ENCODE measurements around the gene VAMP3.

Gene VAMP3

GRCh38 chr1:7753641-7754040 lies 17.5 kb upstream of the VAMP3 start:
- H4K91ac ChIP-seq (ENCODE audit: low read length), result no peak overlapping the region
- no peak for DNase-seq
- peaks cover 3% of the 10 kb centered on the region for H3K4me1 ChIP-seq (ENCODE audit: control insufficient read depth, insufficient read depth, low read depth, low read length)
- no peaks in the 10 kb centered on the region for H3K9me3 ChIP-seq (ENCODE audit: control insufficient read depth, low read length)
- H3K79me1 ChIP-seq (replicated peaks; ENCODE audit: low read length, poor library complexity, severe bottlenecking), result no peaks in the 10 kb centered on the region
- no peak overlapping the region for H3K4me3 ChIP-seq (ENCODE audit: insufficient read depth in 1 of 2, low read depth in 1 of 2, low read length in 2 of 2)
- no peak overlapping the region for H2AFZ ChIP-seq (ENCODE audit: low read depth, low read length)
- H3K36me3 ChIP-seq (ENCODE audit: control insufficient read depth in 1 of 2, insufficient read depth in 2 of 2, low read depth in 1 of 2, low read length in 2 of 2), result no peaks in the 10 kb centered on the region
- no peak overlapping the region for H2BK15ac ChIP-seq (ENCODE audit: low read depth, poor library complexity, severe bottlenecking)
- H3K9ac ChIP-seq (ENCODE audit: low read length), result no peak overlapping the region
- no peak overlapping the region for H2BK12ac ChIP-seq (ENCODE audit: low read length in 2 of 2)
- H3K14ac ChIP-seq (ENCODE audit: low read length in 2 of 2), result no peak overlapping the region
- no peak overlapping the region for H3K18ac ChIP-seq (ENCODE audit: low read depth in 1 of 2, low read length in 2 of 2)
- H4K8ac ChIP-seq (ENCODE audit: low read length), result no peak overlapping the region
- peaks cover 0 to 17% of the 10 kb centered on the region in 2 experiments for H3K27me3 ChIP-seq (ENCODE audit: control insufficient read depth in 1 of 2, insufficient read depth in 1 of 2, low read length in 2 of 2)
- 83% methylated on average over 3 of the region's 3 CpGs for whole genome bisulfite sequencing
- H3K23ac ChIP-seq (ENCODE audit: low read length in 2 of 2), result no peak overlapping the region
- no peak overlapping the region for H3K4ac ChIP-seq (ENCODE audit: low read depth in 1 of 2, low read length in 2 of 2)
- H3K4me2 ChIP-seq (ENCODE audit: low read length, poor library complexity, severe bottlenecking), result no peak overlapping the region
- no peak overlapping the region for H2BK5ac ChIP-seq (ENCODE audit: low read depth, low read length, poor library complexity, severe bottlenecking)
- no peak overlapping the region for H3K27ac ChIP-seq (ENCODE audit: low read length, poor library complexity, severe bottlenecking)
- H2BK120ac ChIP-seq (ENCODE audit: low read depth, low read length), result no peak overlapping the region
- no peak overlapping the region for H2AK5ac ChIP-seq (ENCODE audit: low read length, severe bottlenecking)

GRCh38 chr1:7754234-7754633 lies 16.9 kb upstream of the VAMP3 start:
- no peak overlapping the region for H2BK12ac ChIP-seq (ENCODE audit: low read length in 2 of 2)
- WGBS, result no CpG with 5 or more reads among the region's 3 CpGs
- H4K8ac ChIP-seq (ENCODE audit: low read length), result no peak overlapping the region
- H3K79me1 ChIP-seq (replicated peaks; ENCODE audit: low read length, poor library complexity, severe bottlenecking), result no peaks in the 10 kb centered on the region
- H3K18ac ChIP-seq (ENCODE audit: low read depth in 1 of 2, low read length in 2 of 2), result no peak overlapping the region
- peaks cover 0 to 17% of the 10 kb centered on the region in 2 experiments for H3K27me3 ChIP-seq (ENCODE audit: control insufficient read depth in 1 of 2, insufficient read depth in 1 of 2, low read length in 2 of 2)
- no peaks in the 10 kb centered on the region for H3K9me3 ChIP-seq (ENCODE audit: control insufficient read depth, low read length)
- no peak overlapping the region for H2BK120ac ChIP-seq (ENCODE audit: low read depth, low read length)
- no peak overlapping the region for H3K9ac ChIP-seq (ENCODE audit: low read length)
- no peak overlapping the region for H3K27ac ChIP-seq (ENCODE audit: low read length, poor library complexity, severe bottlenecking)
- no peaks in the 10 kb centered on the region for H3K36me3 ChIP-seq (ENCODE audit: control insufficient read depth in 1 of 2, insufficient read depth in 2 of 2, low read depth in 1 of 2, low read length in 2 of 2)
- no peak overlapping the region for H3K4me3 ChIP-seq (ENCODE audit: insufficient read depth in 1 of 2, low read depth in 1 of 2, low read length in 2 of 2)
- no peak overlapping the region for H3K14ac ChIP-seq (ENCODE audit: low read length in 2 of 2)
- no peak for DNase-seq
- H2AFZ ChIP-seq (ENCODE audit: low read depth, low read length), result no peak overlapping the region
- H2BK5ac ChIP-seq (ENCODE audit: low read depth, low read length, poor library complexity, severe bottlenecking), result no peak overlapping the region
- H2AK5ac ChIP-seq (ENCODE audit: low read length, severe bottlenecking), result no peak overlapping the region
- no peak overlapping the region for H4K91ac ChIP-seq (ENCODE audit: low read length)
- H3K4me1 ChIP-seq (ENCODE audit: control insufficient read depth, insufficient read depth, low read depth, low read length), result peaks cover 3% of the 10 kb centered on the region
- H3K4me2 ChIP-seq (ENCODE audit: low read length, poor library complexity, severe bottlenecking), result no peak overlapping the region
- H3K23ac ChIP-seq (ENCODE audit: low read length in 2 of 2), result no peak overlapping the region
- no peak overlapping the region for H2BK15ac ChIP-seq (ENCODE audit: low read depth, poor library complexity, severe bottlenecking)
- H3K4ac ChIP-seq (ENCODE audit: low read depth in 1 of 2, low read length in 2 of 2), result no peak overlapping the region

- H3K4me2 ChIP-seq (ENCODE audit: low read length, poor library complexity, severe bottlenecking), result no peak overlapping the region
- no peak overlapping the region for H2BK15ac ChIP-seq (ENCODE audit: low read depth, poor library complexity, severe bottlenecking)
- no peak overlapping the region for H2BK120ac ChIP-seq (ENCODE audit: low read depth, low read length)
- no peak overlapping the region for H3K4ac ChIP-seq (ENCODE audit: low read depth in 1 of 2, low read length in 2 of 2)
- peaks cover 0 to 14% of the 10 kb centered on the region in 2 experiments for H3K27me3 ChIP-seq (ENCODE audit: control insufficient read depth in 1 of 2, insufficient read depth in 1 of 2, low read length in 2 of 2)
- WGBS, result no CpG with 5 or more reads among the region's 1 CpG
- H3K36me3 ChIP-seq (ENCODE audit: control insufficient read depth in 1 of 2, insufficient read depth in 2 of 2, low read depth in 1 of 2, low read length in 2 of 2), result no peaks in the 10 kb centered on the region
- no peak overlapping the region for H3K14ac ChIP-seq (ENCODE audit: low read length in 2 of 2)
- no peak overlapping the region for H2AK5ac ChIP-seq (ENCODE audit: low read length, severe bottlenecking)
- no peak overlapping the region for H2BK12ac ChIP-seq (ENCODE audit: low read length in 2 of 2)
- H3K4me3 ChIP-seq (ENCODE audit: insufficient read depth in 1 of 2, low read depth in 1 of 2, low read length in 2 of 2), result no peak overlapping the region
- no peak overlapping the region for H2BK5ac ChIP-seq (ENCODE audit: low read depth, low read length, poor library complexity, severe bottlenecking)
- no peak overlapping the region for H4K91ac ChIP-seq (ENCODE audit: low read length)
- no peak overlapping the region for H3K27ac ChIP-seq (ENCODE audit: low read length, poor library complexity, severe bottlenecking)
- no peak overlapping the region for H3K23ac ChIP-seq (ENCODE audit: low read length in 2 of 2)
- peaks cover 3% of the 10 kb centered on the region for H3K4me1 ChIP-seq (ENCODE audit: control insufficient read depth, insufficient read depth, low read depth, low read length)
- H3K18ac ChIP-seq (ENCODE audit: low read depth in 1 of 2, low read length in 2 of 2), result no peak overlapping the region
- DNase-seq, result peak; percentile 41
- H4K8ac ChIP-seq (ENCODE audit: low read length), result no peak overlapping the region
- no peak overlapping the region for H2AFZ ChIP-seq (ENCODE audit: low read depth, low read length)
- no peaks in the 10 kb centered on the region for H3K79me1 ChIP-seq (replicated peaks; ENCODE audit: low read length, poor library complexity, severe bottlenecking)
- H3K9ac ChIP-seq (ENCODE audit: low read length), result no peak overlapping the region
- no peaks in the 10 kb centered on the region for H3K9me3 ChIP-seq (ENCODE audit: control insufficient read depth, low read length)
Observed at GRCh38 chr1:7755448-7755847, 15.6 kb upstream of the VAMP3 start.

GRCh38 chr1:7760245-7760644 lies 10.9 kb upstream of the VAMP3 start:
- H3K27ac ChIP-seq (ENCODE audit: low read length, poor library complexity, severe bottlenecking), result no peak overlapping the region
- H3K4me1 ChIP-seq (ENCODE audit: control insufficient read depth, insufficient read depth, low read depth, low read length), result peaks cover 3% of the 10 kb centered on the region
- H3K4me3 ChIP-seq (ENCODE audit: insufficient read depth in 1 of 2, low read depth in 1 of 2, low read length in 2 of 2), result no peak overlapping the region
- WGBS, result 68% methylated on average over 6 of the region's 6 CpGs
- H3K79me1 ChIP-seq (replicated peaks; ENCODE audit: low read length, poor library complexity, severe bottlenecking), result no peaks in the 10 kb centered on the region
- H3K9ac ChIP-seq (ENCODE audit: low read length), result no peak overlapping the region
- no peak overlapping the region for H4K8ac ChIP-seq (ENCODE audit: low read length)
- H2AK5ac ChIP-seq (ENCODE audit: low read length, severe bottlenecking), result no peak overlapping the region
- peak; percentile 47 for DNase-seq
- H2AFZ ChIP-seq (ENCODE audit: low read depth, low read length), result no peak overlapping the region
- no peak overlapping the region for H3K4me2 ChIP-seq (ENCODE audit: low read length, poor library complexity, severe bottlenecking)
- H2BK15ac ChIP-seq (ENCODE audit: low read depth, poor library complexity, severe bottlenecking), result no peak overlapping the region
- no peak overlapping the region for H2BK120ac ChIP-seq (ENCODE audit: low read depth, low read length)
- no peak overlapping the region for H3K14ac ChIP-seq (ENCODE audit: low read length in 2 of 2)
- H2BK5ac ChIP-seq (ENCODE audit: low read depth, low read length, poor library complexity, severe bottlenecking), result peak overlapping the region; percentile 46
- no peak overlapping the region for H3K18ac ChIP-seq (ENCODE audit: low read depth in 1 of 2, low read length in 2 of 2)
- H2BK12ac ChIP-seq (ENCODE audit: low read length in 2 of 2), result no peak overlapping the region
- H3K23ac ChIP-seq (ENCODE audit: low read length in 2 of 2), result no peak overlapping the region
- no peak overlapping the region for H3K4ac ChIP-seq (ENCODE audit: low read depth in 1 of 2, low read length in 2 of 2)
- H3K27me3 ChIP-seq (ENCODE audit: control insufficient read depth in 1 of 2, insufficient read depth in 1 of 2, low read length in 2 of 2), result no peaks in the 10 kb centered on the region
- H3K9me3 ChIP-seq (ENCODE audit: control insufficient read depth, low read length), result no peaks in the 10 kb centered on the region
- no peaks in the 10 kb centered on the region for H3K36me3 ChIP-seq (ENCODE audit: control insufficient read depth in 1 of 2, insufficient read depth in 2 of 2, low read depth in 1 of 2, low read length in 2 of 2)
- H4K91ac ChIP-seq (ENCODE audit: low read length), result no peak overlapping the region
